GF-D8 (cell line): ENCODE measurements around the gene DCP1B.

Source experiments
- DNase-seq: peaks from one replicate; lab custom pipeline; 2025; lab: John Stamatoyannopoulos, UW

DCP1B gene

GRCh38 chr12:1934831-1935230 is 69.4 kb downstream of the DCP1B start:
- no peak for DNase-seq

- DNase-seq: no peak
Measured at GRCh38 chr12:1934068-1934467, 70.2 kb downstream of the DCP1B start.

- no peak for DNase-seq
Measured at GRCh38 chr12:1933342-1934051, 70.8 kb downstream of the DCP1B start.

DNA sequence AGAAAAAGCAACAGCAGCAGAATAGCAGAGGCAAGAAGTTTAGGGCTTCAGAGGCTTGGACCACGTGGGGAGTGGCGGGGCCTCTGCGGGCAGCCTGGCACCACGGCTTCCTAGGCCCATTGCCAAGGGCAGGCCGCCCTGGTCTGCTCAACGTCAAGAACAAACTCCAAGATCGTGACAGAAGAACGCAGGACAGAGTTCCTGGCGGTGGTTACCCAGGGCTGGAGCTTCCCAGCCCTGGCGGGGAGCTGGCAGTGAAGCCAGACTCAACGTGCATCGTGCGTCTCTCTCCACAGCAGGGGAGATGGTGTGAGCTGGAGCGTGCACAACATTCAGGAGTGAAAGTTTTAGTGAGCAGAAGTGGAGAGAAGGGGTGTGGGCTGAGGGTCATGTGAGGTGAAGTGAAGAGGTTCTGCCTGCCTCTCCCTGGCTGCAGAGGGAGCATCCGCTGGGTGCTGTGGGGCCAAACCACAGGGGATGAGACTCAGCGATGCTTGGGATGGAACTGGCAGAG is 71.9 kb downstream of the DCP1B start:
- DNase-seq: peak; percentile 13

DNA sequence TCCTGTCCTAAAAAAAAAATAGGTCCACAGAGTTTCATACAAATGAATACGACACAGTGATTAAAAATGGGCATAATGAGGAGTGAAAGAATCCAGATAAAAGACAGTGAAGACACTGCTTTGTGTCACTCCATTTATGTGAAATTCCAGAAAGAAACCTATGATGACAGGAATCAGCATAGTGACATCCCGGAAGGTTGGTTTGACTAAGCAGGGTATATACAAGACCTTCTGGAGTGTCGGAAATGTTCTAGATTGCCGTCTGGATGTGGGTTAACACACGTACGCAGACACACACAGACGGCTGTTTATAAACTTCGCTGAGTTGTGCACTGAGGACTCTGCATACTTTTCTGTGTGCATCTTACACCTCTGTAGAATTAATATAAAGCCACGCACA is 72.6 kb downstream of the DCP1B start:
- DNase-seq: no peak

- DNase-seq: no peak
Measured at GRCh38 chr12:1930803-1931597, 73.3 kb downstream of the DCP1B start.

- DNase-seq: no peak
Measured at GRCh38 chr12:1929985-1930802, 74.1 kb downstream of the DCP1B start.

DNA sequence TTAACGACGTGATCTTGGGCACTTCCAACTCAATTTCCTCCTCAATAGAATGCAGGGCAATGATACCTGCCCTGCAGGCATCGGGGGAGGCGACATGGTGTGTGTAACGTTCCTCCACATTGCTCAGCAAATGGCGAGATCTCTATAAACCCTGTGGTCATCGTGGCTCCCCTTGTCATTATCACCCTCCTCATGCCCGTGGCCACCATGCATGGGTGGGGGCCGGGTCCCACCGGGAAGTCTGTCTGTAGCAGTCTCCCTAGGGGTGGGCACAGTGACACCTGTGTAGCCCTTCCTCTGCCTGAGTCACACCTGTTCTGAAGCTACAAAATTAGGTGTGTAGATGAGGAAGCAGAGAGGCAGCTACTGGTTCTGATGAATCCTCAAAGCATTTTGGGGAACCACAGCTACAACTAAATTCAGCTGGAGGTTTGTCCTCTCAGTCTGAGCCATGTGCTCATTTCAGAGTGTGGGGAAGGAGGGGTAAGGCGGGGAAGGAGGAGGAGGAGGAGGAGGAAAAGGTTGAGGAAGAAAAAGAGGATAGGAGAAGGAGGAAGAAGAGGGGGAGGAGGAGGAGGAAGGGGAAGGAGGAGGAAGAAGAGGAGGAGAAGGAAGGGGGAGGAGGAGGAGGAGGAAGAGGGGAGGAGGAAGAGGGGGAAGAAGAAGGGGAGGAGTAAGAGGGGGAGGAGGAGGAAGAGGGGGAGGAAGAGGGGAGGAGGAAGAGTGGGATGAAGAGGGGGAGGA is 74.8 kb downstream of the DCP1B start:
- no peak for DNase-seq

- no peak for DNase-seq
Measured at GRCh38 chr12:1928439-1929121, 75.7 kb downstream of the DCP1B start.

DNA sequence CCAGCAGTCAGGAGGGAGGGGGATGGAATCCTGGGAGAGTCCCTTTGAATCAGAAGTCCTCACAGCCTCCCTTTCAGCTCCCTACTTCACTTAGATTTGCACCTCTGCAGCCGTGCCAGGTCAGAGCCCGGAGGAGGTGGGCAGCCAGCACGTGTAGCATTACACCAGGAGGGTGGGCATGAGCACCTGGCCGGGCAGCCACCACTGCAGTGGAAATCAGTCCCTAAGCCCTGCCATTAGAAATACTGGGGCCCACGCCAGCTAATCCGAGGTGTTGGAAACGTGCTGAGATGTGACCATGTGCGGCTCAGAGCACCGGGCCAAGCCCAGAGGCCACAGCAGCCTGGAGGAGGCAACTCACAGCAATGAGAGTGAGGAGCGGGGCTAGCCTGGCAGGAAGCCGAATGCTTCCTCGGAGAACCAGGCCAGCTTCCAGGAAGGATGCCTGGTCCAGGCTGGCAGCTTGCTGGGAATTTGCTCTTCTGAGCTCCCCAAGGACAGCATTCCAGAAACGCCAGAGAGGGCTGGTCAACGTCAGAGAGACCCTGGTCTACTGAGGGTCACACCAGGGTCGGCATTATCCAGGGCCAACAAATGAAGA is 76.4 kb downstream of the DCP1B start:
- DNase-seq: no peak

DNA sequence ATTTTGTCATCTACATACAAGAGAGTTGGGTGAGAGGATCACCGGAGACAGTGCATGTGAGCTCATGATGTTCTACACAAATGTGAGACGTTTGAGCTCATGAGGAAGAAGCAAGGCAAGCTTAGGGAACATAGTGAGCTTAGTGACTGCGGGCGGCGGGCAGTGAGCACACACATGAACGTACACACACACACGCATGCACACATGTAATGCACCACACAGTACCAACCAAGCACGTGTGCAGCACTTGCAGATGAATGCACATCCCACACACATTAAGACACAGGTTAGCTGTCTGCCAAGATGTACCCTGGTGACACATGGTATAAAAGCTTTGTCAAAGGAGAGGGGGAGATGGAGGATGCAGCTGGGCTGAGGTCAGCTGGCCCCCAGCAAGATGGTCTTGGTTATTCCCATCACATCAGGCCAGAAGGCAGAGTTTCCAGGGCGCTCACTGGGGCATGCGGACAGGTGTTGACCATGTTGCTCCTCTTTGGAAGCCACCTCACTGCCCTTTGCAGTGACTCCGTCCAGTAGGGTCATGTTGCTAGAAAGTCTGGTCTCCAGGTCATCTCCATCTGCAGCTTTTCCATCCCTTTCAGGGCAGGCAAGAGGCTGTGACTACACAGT is 77.1 kb downstream of the DCP1B start:
- DNase-seq: no peak

- DNase-seq: no peak
Measured at GRCh38 chr12:1926251-1926657, 78.0 kb downstream of the DCP1B start.

- DNase-seq: no peak
Measured at GRCh38 chr12:1925684-1926006, 78.6 kb downstream of the DCP1B start.

- DNase-seq: peak; percentile 57
Measured at GRCh38 chr12:1924996-1925683, 79.1 kb downstream of the DCP1B start.

GRCh38 chr12:1922985-1923384 is 81.3 kb downstream of the DCP1B start:
- no peak for DNase-seq

GRCh38 chr12:1922075-1922709 is 82.1 kb downstream of the DCP1B start:
- no peak for DNase-seq

DNA sequence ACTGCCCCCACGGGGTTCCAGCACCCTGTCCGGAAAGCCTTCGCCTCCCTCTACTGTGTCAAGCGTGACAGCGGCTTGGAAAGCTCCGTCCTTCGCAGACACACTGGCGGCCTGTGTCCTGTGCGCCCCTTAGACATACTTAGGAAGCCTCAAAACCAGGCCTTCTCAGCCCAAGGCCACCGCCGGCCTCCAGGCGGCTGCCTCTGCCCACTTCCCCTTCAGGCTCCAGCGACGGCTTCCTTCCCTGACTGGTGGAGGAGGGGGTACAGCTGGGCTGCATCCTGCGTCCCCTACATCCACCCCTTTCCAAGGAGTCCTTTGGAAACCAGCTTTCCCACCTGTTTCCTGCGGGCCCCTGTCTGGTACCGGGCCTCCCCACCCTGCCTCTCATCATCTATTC is 83.3 kb downstream of the DCP1B start:
- DNase-seq: peak; percentile 60

DNA sequence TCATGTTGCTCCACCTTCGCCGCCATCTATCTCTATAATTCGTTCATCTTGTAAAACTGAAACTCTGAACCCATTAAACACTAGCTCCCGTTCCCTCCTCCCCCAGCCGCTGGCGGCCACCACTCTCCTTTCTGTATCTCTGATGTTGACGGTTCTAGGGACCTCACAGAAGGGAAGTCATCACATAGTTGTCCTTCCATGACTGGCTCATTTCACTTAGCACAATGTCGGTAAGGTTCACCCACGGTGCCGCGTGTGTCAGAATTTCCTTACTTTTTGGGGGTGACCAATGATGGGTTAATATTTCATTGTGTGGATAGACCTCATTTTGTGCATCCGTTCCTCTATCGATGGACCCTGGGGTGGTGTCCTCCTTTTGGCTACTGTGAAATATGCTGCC is 83.8 kb downstream of the DCP1B start:
- DNase-seq: no peak

GRCh38 chr12:1919763-1920162 is 84.5 kb downstream of the DCP1B start:
- DNase-seq: no peak
